Measurements from ENCODE around the gene CEP170.

- TF ChIP-seq TAF1 (IDR thresholded peaks at IDR 0.05; ENCODE audit: low read depth) (no peak), EP300 (IDR thresholded peaks at IDR 0.05; ENCODE audit: borderline replicate concordance) (no peak), TEAD4 (IDR thresholded peaks at IDR 0.05) (no peak), YY1 (IDR thresholded peaks at IDR 0.05; ENCODE audit: low read depth) (no peak)
These were observed 21.2 kb downstream of the CEP170 start for GRCh38 chr1:243233908-243234307.

Data from Ishikawa (cell line).